HG02759 (cell line): ENCODE data around the gene SLC35A4.

Experiments used
- ATAC-seq: cut with Tn5 transposase; IDR thresholded peaks from one replicate; pipeline ENCODE4 v1.9.1; 2021; ENCODE audit warnings: mild to moderate bottlenecking, moderate library complexity; ENCODE audit not compliant: unreplicated experiment

The SLC35A4 gene

GRCh38 chr5:140564196-140565023, at the start of gene SLC35A4, which contains the start of gene APBB3:
TSS of gene SLC35A4 (plus strand) at chr5:140564828. CDS start at chr5:140567170, 2,342 bp downstream.
TSS of gene APBB3 (minus strand) at chr5:140564598. CDS start at chr5:140564245, 353 bp downstream.
- ATAC-seq: peak; percentile 90

GRCh38 chr5:140524003-140524402, 40.6 kb upstream of the SLC35A4 start:
- no peak for ATAC-seq

- ATAC-seq: no peak
These were observed 24.4 kb upstream of the SLC35A4 start for GRCh38 chr5:140540227-140540626.

GRCh38 chr5:140542972-140543371, 21.7 kb upstream of the SLC35A4 start:
- no peak for ATAC-seq

- ATAC-seq: no peak
These were observed 19.6 kb upstream of the SLC35A4 start for GRCh38 chr5:140544986-140545385.

GRCh38 chr5:140545606-140546005, 19.0 kb upstream of the SLC35A4 start:
- ATAC-seq: no peak

GRCh38 chr5:140546851-140547507, 17.6 kb upstream of the SLC35A4 start:
- no peak for ATAC-seq

GRCh38 chr5:140547508-140548299, 16.9 kb upstream of the SLC35A4 start, which contains the start of gene EIF4EBP3:
TSS of gene EIF4EBP3 (plus strand) at chr5:140547662. CDS start at chr5:140547738, 76 bp downstream.
- peak; percentile 99 for ATAC-seq

GRCh38 chr5:140548300-140548688, 16.3 kb upstream of the SLC35A4 start:
- no peak for ATAC-seq

- no peak for ATAC-seq
These were observed 15.8 kb upstream of the SLC35A4 start for GRCh38 chr5:140548791-140549190.

- no peak for ATAC-seq
These were observed 15.1 kb upstream of the SLC35A4 start for GRCh38 chr5:140549237-140550144.

GRCh38 chr5:140550147-140551079, 14.2 kb upstream of the SLC35A4 start:
- no peak for ATAC-seq

- no peak for ATAC-seq
These were observed 12.8 kb upstream of the SLC35A4 start for GRCh38 chr5:140551872-140552271.

GRCh38 chr5:140553657-140554056, 11.0 kb upstream of the SLC35A4 start:
- no peak for ATAC-seq

- ATAC-seq: no peak
These were observed 10.2 kb upstream of the SLC35A4 start for GRCh38 chr5:140554454-140554853.

GRCh38 chr5:140555747-140556312, 8.8 kb upstream of the SLC35A4 start:
- ATAC-seq: peak; percentile 29

GRCh38 chr5:140556438-140556837, 8.2 kb upstream of the SLC35A4 start:
- ATAC-seq: no peak

- peak; percentile 97 for ATAC-seq
These were observed 7.4 kb upstream of the SLC35A4 start, which contains the start of gene SRA1 for GRCh38 chr5:140557136-140557805. TSS of gene SRA1 (minus strand) at chr5:140557473. CDS start at chr5:140557452, 21 bp downstream.
